CD4-positive, alpha-beta T cell treated with Interleukin-17A for 4 hours (primary cell): ENCODE data around the gene GRIFIN.

ENCODE experiments used
- DNase-seq: peaks from one replicate; pipeline ENCODE4 v3.0.0-alpha.2; 2020; ENCODE audit warnings: mixed read lengths

The GRIFIN gene

DNA sequence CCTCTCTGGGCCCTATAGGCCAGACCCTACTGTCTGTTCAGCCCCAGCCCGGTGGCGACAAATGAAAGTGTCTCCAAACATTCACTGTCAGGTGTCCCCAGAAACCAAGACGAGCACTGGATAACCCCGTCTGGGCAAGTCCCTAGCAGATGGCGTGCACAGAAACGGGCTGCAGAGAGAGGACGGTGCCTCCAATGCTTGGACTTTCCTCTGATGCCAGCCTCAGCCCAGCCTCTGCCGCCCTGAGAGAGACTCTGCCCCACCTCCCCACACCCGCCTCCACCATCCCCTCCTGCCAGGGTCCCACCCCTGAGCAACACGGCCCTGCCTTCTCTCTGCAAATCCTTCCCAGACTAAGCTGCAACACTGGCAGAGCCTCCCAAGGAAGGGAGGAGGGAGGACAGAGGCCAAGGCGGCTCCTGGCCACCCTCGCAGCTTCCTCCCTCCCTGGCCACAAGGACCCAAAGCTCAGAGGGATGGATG, 36.0 kb upstream of the GRIFIN start:
- peak; percentile 45 for DNase-seq

DNA sequence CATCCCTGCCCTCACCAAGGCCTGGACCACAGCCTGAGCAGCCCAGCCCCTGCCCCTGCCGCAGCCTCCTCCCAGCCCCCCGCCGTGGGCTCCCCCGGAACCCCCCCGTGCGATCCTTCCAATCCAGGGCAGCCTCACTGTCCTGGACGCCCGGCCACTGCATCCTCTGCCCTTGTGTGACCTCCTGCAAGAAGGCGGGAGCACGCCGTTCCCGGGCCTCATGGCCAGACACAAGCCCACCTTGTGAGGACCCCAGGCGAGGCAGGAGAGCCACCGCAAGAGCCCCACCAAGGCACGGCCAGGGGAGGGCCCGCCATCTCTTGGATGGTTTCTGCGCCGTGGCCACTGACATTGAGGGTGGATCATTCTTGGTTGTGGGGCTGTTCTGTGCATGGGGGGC, 35.6 kb upstream of the GRIFIN start:
- no peak for DNase-seq

- peak; percentile 82 for DNase-seq
Measured at GRCh38 chr7:2510909-2511768, 34.9 kb upstream of the GRIFIN start.

DNA sequence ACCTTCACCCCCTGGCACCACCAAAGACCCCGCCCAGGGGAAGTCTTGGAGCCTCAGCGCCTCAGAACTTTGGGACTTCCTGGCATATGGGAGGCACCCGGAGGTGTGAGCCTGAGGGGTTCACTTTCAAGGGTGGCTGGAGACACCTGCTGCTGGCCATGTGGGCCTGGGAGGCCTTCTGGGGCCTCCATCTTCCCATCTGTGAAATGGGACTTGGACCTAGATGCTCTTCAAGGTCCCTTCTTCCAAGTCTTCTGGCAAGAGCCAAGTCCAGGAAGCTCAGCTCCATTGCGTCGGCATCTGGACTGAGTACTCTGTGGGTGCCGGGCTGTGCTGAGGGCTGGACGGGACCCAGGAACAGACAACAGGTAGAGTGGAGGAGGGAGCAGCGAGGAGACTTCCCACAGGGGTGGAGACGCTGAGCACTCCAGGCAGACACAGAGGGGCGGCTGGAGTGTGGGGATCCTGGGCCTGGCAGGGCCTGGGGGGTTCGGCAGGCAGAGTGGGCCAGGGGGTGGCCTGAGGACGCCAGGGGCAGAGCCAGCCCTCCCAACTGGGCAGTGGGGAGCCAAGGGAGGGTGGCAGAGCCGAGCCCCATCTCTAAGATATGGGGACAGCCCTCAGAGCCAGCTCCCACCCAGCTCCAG, 34.1 kb upstream of the GRIFIN start:
- DNase-seq, result no peak

- DNase-seq, result no peak
Measured at GRCh38 chr7:2509298-2509906, 33.2 kb upstream of the GRIFIN start.

DNA sequence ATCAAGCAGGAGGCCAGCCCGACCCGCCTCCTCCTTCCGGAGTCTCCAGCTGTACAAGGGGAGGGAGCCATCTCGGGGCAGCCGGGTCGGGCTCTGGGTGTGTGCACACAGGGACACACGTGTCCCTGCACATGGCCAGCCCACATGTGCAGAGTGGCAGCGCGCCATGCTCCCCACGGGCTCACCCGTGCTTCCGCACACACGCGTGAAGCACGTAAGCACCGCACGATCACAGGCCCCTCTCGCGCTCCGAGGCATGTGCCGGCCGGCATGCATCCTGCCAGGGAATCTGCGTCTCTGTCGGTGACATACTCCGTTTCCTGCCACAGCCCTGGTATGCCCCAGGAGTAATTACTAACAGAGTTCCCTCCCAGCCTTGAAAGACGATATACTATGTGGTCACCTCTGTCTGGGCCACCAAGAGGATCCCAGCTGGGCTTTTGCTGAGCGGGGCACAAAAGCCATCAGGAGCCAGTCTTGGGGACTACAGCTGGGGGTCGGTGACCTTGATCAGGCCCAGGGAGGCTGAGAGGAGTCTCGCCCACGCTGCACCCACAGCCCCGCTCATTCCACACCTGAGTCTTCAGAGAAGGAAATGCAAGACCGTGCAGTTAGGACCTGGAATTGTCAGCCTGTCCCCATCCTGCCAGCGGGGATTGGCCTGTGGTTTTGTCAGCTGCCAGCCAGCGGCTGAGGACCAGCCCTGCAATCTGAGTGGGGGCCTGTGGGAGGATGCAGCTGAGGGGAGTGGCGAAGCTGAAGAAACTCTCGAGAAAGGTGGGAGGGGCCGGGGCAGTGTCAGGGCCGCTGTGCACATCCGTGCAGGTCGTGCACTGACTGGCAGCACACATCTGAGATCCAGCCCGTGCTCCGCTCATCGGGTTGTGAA, 32.4 kb upstream of the GRIFIN start:
- DNase-seq, result peak; percentile 93

DNA sequence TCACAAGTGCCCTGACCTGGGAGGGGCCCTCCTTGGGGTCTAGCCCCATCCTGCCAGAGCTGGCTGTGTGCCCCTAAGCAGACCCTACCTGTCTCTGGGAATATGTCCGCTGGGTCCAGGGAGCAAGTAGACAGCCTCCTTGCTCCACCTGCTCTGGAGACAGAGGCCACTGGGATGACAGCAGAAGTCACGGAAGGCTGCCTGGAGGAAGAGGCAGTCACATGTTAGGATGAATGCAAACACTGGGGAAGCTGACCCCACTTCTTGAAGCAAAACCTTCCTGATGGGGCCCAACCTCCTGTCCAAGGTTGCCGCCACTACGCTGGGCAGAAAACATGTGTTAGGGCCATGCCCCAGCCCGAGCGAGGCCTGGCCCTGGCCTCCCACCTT, 31.7 kb upstream of the GRIFIN start:
- no peak for DNase-seq

DNA sequence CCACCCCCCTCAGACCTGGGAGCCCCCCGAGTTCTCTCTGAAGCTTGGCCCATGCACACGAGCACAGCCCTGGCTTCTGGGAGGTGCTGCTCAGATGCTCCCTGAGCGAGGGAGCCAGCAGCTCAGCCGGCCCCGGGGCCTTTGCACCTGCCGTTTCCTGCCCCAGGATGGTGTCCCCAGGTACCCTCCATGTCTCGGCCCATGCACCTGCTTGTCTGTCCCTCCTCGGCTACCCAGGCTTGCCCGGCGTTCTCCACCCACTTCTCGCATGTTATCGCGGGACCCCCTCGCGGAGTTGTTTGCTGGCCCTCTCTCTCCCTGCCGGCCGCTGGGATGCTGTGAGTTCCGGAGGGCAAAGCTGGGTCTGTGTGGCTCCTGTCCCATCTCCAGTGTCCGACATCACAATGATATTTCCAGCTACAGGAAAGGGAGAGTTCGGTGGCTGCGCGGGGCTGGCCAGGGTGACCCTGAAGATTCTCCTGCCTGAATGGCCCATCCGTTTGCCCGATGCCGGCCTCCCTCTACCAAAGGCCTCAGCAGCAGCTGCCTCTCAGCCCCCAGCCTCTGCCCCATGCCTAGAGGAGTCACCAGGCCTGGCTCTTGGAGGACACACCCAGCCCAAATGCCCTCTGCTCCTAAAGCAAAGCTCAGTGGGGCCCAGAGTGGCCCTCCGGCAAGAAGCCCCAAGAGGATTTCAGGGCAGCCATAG, 31.2 kb upstream of the GRIFIN start:
- no peak for DNase-seq

DNA sequence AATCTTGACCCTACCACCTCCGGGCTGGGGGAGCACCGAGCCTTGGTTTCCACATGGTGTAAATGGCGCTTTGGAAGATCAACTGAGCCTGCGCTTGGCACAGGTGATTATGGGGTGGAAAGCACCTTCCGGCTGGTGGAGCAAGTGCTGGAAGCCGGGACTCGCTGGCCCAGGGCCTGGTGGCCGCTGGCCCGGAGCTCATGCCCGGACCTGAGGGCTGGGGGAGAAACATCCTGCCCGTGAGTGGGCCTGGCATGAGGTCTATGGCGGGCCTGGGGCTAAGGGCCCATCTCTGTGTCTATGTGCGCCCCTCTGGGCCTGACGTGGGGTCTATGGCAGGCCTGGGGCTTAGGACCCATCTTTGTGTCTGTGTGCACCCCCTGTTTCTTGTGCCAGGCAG, 29.2 kb upstream of the GRIFIN start:
- DNase-seq, result no peak

DNA sequence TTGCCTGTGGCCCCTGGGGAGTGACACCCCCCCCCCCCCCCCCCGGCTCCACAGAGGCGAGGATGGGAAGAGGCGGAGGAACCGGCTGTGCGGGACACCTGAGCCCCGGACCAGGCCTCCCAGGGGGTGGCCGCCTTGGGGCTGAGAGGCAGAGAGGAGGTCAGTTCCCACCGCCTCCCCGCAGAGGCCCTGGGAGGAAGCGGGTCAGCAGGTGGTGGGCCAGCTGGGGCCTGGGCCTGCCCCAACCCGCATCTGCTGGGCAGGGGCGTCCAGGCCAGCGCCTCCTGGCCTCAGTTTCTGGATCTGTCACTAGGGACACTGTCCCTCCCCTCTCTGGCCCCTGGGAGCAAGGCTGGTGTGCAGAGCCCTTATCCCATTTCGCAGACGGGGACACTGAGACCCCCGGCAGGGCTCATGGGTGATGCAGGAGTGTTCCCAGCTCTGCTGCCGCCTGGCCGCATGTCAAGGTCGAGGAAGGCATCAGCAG, 28.7 kb upstream of the GRIFIN start:
- no peak for DNase-seq

DNA sequence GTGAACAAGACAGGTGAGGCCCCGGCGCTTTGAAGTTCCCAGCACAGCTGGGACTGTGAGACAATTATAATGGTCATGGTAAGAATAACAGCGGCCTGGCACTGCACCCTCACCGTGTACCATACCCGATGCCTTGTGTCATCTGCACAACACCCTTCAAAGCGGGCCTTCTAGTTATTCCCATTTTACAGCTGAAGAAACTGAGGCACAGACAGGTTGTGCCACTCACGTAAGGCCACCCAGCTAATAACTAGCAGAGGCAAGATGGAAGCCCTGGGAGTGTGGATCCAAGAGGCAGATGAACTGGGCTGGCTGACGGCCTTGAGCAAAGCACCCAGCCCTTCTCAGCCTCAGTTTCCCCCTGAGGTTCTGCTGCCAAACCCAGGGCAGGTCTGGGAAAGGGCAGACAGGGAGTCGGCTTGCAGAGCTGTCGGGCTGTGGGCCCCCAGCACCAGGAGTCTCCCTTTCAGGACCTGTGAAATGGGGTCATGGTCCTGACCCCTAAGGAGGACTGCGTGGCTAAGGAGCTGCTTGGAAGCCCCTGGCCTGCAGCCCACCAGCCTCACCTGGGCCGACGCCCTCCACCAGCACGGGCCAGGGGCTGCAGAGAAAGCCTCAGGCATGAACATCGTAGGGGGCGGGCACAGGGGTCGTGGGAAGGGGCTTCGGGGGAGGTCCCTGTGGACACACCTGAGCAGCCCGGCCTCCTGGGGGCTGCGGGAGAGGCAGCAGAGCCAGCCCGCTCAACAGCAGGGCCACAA, 28.1 kb upstream of the GRIFIN start:
- no peak for DNase-seq

- DNase-seq, result no peak
Measured at GRCh38 chr7:2503056-2503941, 27.1 kb upstream of the GRIFIN start.

DNA sequence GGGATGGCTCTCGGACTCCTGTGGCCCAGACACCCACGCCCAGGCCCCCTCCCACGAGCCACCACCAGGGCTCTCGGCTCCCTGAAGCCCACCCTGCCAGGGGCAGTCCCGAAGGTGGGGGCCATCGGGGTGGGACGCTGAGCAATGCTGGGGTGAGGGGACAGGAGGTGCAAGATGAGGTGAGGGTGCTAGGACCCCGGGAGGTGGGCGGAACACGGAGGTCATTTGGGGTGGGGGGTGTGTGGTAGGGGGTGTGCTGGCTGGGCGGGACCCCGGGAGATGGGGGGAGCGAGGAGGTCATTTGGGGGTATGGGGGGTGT, 26.4 kb upstream of the GRIFIN start:
- no peak for DNase-seq

- no peak for DNase-seq
Measured at GRCh38 chr7:2501947-2502646, 25.9 kb upstream of the GRIFIN start.

DNA sequence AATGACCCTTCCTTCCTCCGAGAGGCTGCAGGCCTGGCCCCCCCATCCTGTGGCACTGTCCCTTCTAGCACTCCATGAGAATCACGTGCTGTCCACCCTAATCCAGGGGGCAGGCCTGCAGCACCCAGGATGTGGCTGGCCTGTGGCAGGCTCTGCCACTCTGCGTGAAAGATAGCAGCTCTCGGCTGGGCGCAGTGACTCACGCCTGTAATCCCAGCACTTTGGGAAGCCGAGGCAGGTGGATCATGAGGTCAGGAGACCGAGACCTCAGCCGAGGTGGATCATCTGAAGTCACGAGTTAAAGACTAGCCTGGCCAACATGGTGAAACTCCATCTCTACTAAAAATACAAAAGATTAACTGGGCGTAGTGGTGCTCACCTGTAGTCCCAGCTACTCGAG, 24.5 kb upstream of the GRIFIN start:
- no peak for DNase-seq

DNA sequence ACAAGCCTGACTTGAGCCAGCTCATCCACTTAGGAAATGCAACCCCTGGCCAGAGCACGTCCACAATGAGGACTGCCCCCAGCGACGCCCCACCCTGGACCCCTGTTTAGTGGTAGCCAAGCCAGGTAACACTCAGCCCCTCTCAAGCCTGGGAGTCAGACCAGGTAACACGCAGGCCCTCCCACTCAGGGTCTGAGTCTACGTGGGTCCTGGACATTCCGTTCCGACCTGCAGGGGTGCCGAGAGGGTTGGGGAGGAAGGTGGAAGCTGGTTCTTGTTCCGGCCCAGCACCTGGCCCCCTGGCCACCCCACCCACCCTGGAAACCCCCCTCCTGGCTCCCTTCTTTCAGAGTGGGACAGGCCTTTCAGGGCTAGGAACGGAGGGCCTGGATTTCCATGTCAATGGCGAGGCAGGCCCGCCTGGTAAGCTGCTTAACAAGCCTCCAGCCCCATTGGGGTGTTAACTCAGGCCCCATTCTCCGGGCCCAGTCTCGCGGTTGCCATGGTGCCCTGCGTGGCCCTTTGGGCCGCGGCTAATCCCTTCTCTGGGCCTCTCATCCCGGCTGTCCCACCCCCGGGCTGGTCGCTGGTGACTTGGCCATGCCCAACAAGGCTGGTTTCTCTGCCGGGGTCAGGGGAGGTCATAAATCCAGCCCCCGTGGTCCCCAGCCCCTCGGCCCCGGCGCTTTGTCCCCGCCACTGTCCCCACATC, 23.7 kb upstream of the GRIFIN start:
- DNase-seq, result no peak

DNA sequence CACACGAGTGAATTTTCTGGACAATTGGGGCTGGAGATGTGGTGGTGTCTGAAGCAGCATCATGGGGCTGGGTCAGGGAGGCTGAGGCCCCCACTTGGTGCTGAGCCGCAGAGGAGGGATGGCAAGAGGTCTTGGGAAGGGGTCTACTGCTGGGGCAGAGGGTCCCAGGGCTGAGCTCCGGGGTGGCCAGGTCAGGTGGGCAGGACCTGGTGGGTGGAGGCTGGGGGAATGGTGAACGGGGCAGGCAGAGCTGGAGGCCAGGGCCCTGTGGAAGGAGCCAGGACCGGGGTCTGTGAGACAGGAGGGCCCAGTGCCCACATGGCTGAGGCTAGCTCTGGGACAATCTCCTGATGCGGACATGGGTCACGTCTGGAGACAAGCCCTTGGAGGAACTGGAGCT, 23.0 kb upstream of the GRIFIN start:
- no peak for DNase-seq

GRCh38 chr7:2498708-2499107, 22.5 kb upstream of the GRIFIN start:
- DNase-seq, result no peak
